UCSD-AML1 (cell line): ENCODE measurements around the gene RPL21.
A peak's percentile ranks its signal among the peaks of the same experiment; 100 is the strongest.
"Not testable (repeated sequence)": the region's sequence is repeated elsewhere in the genome, so short reads cannot be mapped to it uniquely, and the experiment has no call there.

Experiments used
- DNase-seq: peaks from one replicate; lab custom pipeline; 2025; ENCODE audit not compliant: unreplicated experiment; lab: John Stamatoyannopoulos, UW

The RPL21 gene

GRCh38 chr13:27251166-27252091, at the start of gene RPL21:
Gene RPL21 (plus strand): TSS chr13:27251558. CDS start chr13:27253777, 2,219 bp downstream.
- DNase-seq: peak; percentile 98

- no peak for DNase-seq
These were observed 49.7 kb upstream of the RPL21 start for GRCh38 chr13:27201661-27202060.

GRCh38 chr13:27203186-27203585, 48.2 kb upstream of the RPL21 start:
- no peak for DNase-seq

- DNase-seq: no peak
These were observed 47.5 kb upstream of the RPL21 start for GRCh38 chr13:27203854-27204253.

- DNase-seq: no peak
These were observed 42.8 kb upstream of the RPL21 start for GRCh38 chr13:27208514-27208913.

GRCh38 chr13:27211271-27211670, 40.1 kb upstream of the RPL21 start:
- no peak for DNase-seq

- DNase-seq: no peak
These were observed 39.5 kb upstream of the RPL21 start for GRCh38 chr13:27211771-27212364.

GRCh38 chr13:27213386-27213785, 38.0 kb upstream of the RPL21 start:
- not testable (repeated sequence) for DNase-seq

GRCh38 chr13:27217791-27218190, 33.6 kb upstream of the RPL21 start:
- not testable (repeated sequence) for DNase-seq

GRCh38 chr13:27218861-27219260, 32.5 kb upstream of the RPL21 start:
- not testable (repeated sequence) for DNase-seq

GRCh38 chr13:27219611-27220010, 31.7 kb upstream of the RPL21 start:
- DNase-seq: no peak

- DNase-seq: not testable (repeated sequence)
These were observed 29.3 kb upstream of the RPL21 start for GRCh38 chr13:27222100-27222499.

GRCh38 chr13:27226991-27227390, 24.4 kb upstream of the RPL21 start:
- DNase-seq: no peak

GRCh38 chr13:27228131-27228530, 23.2 kb upstream of the RPL21 start:
- no peak for DNase-seq

GRCh38 chr13:27229642-27230041, 21.7 kb upstream of the RPL21 start:
- no peak for DNase-seq

- no peak for DNase-seq
These were observed 17.4 kb upstream of the RPL21 start for GRCh38 chr13:27233964-27234363.

- no peak for DNase-seq
These were observed 14.9 kb upstream of the RPL21 start for GRCh38 chr13:27236478-27236877.

- no peak for DNase-seq
These were observed 8.7 kb upstream of the RPL21 start for GRCh38 chr13:27242702-27243101.

- DNase-seq: no peak
These were observed 5.7 kb upstream of the RPL21 start for GRCh38 chr13:27245610-27246009.

- no peak for DNase-seq
These were observed 559 bp upstream of the RPL21 start for GRCh38 chr13:27250833-27251165.

- no peak for DNase-seq
These were observed 1.1 kb downstream of the RPL21 start for GRCh38 chr13:27252467-27252866.

GRCh38 chr13:27257233-27257568, 5.8 kb downstream of the RPL21 start:
- DNase-seq: no peak
